Suprapubic skin (tissue), 4 donors: ENCODE data around the gene COL11A2.

Experiments
- POLR2A ChIP-seq, 2 donors: fragments of 450-650 bp; IDR thresholded peaks; one replicate each; pipeline ENCODE4 v1.6.1; 2017; ENCODE audit warnings: antibody characterized with exemption in 2 of 2, mild to moderate bottlenecking in 2 of 2, moderate library complexity in 2 of 2
- POLR2AphosphoS5 ChIP-seq, 3 donors: sonication (generic); formaldehyde crosslinking; IDR thresholded peaks; one replicate each; pipeline ENCODE4 v1.6.1; 2017; ENCODE audit warnings: antibody characterized with exemption in 3 of 3
- TF ChIP-seq, protein P1 (sequence below), 2 donors: fragments of 200-600 bp in 1 of 2; fragments of 450-650 bp in 1 of 2; sonication (generic) in 1 of 2; IDR thresholded peaks; one replicate each; pipeline ENCODE4 v1.5.1; 2016 to 2019; ENCODE audit warnings: antibody characterized with exemption in 2 of 2, mild to moderate bottlenecking in 1 of 2, moderate library complexity in 1 of 2

- TF ChIP-seq, protein P1, sequence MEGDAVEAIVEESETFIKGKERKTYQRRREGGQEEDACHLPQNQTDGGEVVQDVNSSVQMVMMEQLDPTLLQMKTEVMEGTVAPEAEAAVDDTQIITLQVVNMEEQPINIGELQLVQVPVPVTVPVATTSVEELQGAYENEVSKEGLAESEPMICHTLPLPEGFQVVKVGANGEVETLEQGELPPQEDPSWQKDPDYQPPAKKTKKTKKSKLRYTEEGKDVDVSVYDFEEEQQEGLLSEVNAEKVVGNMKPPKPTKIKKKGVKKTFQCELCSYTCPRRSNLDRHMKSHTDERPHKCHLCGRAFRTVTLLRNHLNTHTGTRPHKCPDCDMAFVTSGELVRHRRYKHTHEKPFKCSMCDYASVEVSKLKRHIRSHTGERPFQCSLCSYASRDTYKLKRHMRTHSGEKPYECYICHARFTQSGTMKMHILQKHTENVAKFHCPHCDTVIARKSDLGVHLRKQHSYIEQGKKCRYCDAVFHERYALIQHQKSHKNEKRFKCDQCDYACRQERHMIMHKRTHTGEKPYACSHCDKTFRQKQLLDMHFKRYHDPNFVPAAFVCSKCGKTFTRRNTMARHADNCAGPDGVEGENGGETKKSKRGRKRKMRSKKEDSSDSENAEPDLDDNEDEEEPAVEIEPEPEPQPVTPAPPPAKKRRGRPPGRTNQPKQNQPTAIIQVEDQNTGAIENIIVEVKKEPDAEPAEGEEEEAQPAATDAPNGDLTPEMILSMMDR (IDR thresholded peaks at IDR 0.05), result no peak
- TF ChIP-seq POLR2A (IDR thresholded peaks at IDR 0.05) (no peak), POLR2AphosphoS5 (IDR thresholded peaks at IDR 0.05) (no peak)
These were observed 3.3 kb upstream of the COL11A2 start for GRCh38 chr6:33195304-33196165.
